ENCODE results near the gene EIPR1. TPM values are rescaled to one million over a fixed set of nuclear protein-coding genes. Genes with fewer than 3 reads are reported as not detected.

Gene EIPR1
- total and polyA plus RNA-seq, 2 experiments from 2014 or later: 17.4 to 46.3 TPM

DNA sequence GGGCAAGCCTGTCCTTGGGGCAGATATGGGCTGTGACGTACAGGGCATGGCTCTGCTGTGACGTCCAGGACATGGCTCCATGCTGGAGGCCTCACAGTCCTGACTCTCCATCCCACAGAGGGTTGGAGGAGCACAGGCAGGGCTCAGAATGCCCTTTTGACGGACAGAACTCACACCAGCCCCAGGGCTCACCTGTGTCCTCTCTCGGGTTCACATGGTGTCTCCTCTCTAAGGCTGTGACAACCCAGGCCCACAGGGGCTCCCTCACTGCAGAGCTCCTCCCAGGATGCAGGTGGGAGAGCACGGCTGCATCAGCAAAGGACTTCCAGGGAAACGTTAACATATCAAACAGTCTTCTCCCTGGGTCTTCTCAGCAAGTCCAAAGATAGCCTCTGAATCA is 133.8 kb downstream of the EIPR1 start:
- Histone ChIP-seq H3K27ac (ENCODE audit: low read depth) (no peak overlapping the region), H3K27me3 (ENCODE audit: insufficient read depth) (no peaks in the 10 kb centered on the region), H3K4me1 (ENCODE audit: insufficient read depth) (peaks cover 12% of the 10 kb centered on the region), H4K20me1 (replicated peaks; ENCODE audit: insufficient read depth) (no peaks in the 10 kb centered on the region), H3K36me3 (ENCODE audit: insufficient read depth) (peaks cover 3% of the 10 kb centered on the region; the same call in 1 of the 2 replicates), H3K4me3 (no peak overlapping the region), H3K4me2 (peak overlapping the region; percentile 63; the same call in 1 of the 2 replicates), H3K9me2 (ENCODE audit: insufficient read depth) (no peaks in the 10 kb centered on the region; the same call in 1 of the 2 replicates), H3K79me2 (replicated peaks; ENCODE audit: insufficient read depth) (peaks cover 4% of the 10 kb centered on the region; the same call in 1 of the 2 replicates), H2AFZ (no peak overlapping the region), H3F3A (replicated peaks; ENCODE audit: low read depth) (no peaks in the 10 kb centered on the region)
- Mint-ChIP-seq H3K27ac (peak overlapping the region; percentile 48; the same call in 1 of the 2 replicates), H3K4me3 (no peak overlapping the region), H3K9me3 (peaks cover 17% of the 10 kb centered on the region), H3K36me3 (ENCODE audit: low read depth) (peaks cover 18% of the 10 kb centered on the region), H3K4me1 (peaks cover 13% of the 10 kb centered on the region), H3K27me3 (ENCODE audit: insufficient read depth, low read depth, poor library complexity) (peaks cover 5% of the 10 kb centered on the region)
- peak; percentile 95 for ATAC-seq
- TF ChIP-seq STAT1 (IDR thresholded peaks at IDR 0.05; ENCODE audit: unreplicated experiment) (no peak), POLR2AphosphoS5 (IDR thresholded peaks at IDR 0.05; ENCODE audit: low read depth) (no peak), EZH2 (IDR thresholded peaks at IDR 0.05; ENCODE audit: low read depth, unreplicated experiment) (no peak), EZH2phosphoT487 (IDR thresholded peaks at IDR 0.05; ENCODE audit: unreplicated experiment) (no peak), ZNF114 (CRISPR knock-in tag; IDR thresholded peaks at IDR 0.05) (no peak), CREB1 (CRISPR knock-in tag; IDR thresholded peaks at IDR 0.05; ENCODE audit: low read depth) (no peak), JUNB (IDR thresholded peaks at IDR 0.05; ENCODE audit: unreplicated experiment) (no peak), ZNF331 (CRISPR knock-in tag; IDR thresholded peaks at IDR 0.05; ENCODE audit: low read depth) (no peak), NANOG (IDR thresholded peaks at IDR 0.05; ENCODE audit: borderline replicate concordance) (no peak)
- TF ChIP-seq, protein P1, sequence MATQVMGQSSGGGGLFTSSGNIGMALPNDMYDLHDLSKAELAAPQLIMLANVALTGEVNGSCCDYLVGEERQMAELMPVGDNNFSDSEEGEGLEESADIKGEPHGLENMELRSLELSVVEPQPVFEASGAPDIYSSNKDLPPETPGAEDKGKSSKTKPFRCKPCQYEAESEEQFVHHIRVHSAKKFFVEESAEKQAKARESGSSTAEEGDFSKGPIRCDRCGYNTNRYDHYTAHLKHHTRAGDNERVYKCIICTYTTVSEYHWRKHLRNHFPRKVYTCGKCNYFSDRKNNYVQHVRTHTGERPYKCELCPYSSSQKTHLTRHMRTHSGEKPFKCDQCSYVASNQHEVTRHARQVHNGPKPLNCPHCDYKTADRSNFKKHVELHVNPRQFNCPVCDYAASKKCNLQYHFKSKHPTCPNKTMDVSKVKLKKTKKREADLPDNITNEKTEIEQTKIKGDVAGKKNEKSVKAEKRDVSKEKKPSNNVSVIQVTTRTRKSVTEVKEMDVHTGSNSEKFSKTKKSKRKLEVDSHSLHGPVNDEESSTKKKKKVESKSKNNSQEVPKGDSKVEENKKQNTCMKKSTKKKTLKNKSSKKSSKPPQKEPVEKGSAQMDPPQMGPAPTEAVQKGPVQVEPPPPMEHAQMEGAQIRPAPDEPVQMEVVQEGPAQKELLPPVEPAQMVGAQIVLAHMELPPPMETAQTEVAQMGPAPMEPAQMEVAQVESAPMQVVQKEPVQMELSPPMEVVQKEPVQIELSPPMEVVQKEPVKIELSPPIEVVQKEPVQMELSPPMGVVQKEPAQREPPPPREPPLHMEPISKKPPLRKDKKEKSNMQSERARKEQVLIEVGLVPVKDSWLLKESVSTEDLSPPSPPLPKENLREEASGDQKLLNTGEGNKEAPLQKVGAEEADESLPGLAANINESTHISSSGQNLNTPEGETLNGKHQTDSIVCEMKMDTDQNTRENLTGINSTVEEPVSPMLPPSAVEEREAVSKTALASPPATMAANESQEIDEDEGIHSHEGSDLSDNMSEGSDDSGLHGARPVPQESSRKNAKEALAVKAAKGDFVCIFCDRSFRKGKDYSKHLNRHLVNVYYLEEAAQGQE (IDR thresholded peaks at IDR 0.05; ENCODE audit: unreplicated experiment): no peak
- TF ChIP-seq, protein P2, sequence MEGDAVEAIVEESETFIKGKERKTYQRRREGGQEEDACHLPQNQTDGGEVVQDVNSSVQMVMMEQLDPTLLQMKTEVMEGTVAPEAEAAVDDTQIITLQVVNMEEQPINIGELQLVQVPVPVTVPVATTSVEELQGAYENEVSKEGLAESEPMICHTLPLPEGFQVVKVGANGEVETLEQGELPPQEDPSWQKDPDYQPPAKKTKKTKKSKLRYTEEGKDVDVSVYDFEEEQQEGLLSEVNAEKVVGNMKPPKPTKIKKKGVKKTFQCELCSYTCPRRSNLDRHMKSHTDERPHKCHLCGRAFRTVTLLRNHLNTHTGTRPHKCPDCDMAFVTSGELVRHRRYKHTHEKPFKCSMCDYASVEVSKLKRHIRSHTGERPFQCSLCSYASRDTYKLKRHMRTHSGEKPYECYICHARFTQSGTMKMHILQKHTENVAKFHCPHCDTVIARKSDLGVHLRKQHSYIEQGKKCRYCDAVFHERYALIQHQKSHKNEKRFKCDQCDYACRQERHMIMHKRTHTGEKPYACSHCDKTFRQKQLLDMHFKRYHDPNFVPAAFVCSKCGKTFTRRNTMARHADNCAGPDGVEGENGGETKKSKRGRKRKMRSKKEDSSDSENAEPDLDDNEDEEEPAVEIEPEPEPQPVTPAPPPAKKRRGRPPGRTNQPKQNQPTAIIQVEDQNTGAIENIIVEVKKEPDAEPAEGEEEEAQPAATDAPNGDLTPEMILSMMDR (conservative IDR thresholded peaks at IDR 0.05; ENCODE audit: low read depth in 2 of 2): no peak
- TF ChIP-seq, protein P3, sequence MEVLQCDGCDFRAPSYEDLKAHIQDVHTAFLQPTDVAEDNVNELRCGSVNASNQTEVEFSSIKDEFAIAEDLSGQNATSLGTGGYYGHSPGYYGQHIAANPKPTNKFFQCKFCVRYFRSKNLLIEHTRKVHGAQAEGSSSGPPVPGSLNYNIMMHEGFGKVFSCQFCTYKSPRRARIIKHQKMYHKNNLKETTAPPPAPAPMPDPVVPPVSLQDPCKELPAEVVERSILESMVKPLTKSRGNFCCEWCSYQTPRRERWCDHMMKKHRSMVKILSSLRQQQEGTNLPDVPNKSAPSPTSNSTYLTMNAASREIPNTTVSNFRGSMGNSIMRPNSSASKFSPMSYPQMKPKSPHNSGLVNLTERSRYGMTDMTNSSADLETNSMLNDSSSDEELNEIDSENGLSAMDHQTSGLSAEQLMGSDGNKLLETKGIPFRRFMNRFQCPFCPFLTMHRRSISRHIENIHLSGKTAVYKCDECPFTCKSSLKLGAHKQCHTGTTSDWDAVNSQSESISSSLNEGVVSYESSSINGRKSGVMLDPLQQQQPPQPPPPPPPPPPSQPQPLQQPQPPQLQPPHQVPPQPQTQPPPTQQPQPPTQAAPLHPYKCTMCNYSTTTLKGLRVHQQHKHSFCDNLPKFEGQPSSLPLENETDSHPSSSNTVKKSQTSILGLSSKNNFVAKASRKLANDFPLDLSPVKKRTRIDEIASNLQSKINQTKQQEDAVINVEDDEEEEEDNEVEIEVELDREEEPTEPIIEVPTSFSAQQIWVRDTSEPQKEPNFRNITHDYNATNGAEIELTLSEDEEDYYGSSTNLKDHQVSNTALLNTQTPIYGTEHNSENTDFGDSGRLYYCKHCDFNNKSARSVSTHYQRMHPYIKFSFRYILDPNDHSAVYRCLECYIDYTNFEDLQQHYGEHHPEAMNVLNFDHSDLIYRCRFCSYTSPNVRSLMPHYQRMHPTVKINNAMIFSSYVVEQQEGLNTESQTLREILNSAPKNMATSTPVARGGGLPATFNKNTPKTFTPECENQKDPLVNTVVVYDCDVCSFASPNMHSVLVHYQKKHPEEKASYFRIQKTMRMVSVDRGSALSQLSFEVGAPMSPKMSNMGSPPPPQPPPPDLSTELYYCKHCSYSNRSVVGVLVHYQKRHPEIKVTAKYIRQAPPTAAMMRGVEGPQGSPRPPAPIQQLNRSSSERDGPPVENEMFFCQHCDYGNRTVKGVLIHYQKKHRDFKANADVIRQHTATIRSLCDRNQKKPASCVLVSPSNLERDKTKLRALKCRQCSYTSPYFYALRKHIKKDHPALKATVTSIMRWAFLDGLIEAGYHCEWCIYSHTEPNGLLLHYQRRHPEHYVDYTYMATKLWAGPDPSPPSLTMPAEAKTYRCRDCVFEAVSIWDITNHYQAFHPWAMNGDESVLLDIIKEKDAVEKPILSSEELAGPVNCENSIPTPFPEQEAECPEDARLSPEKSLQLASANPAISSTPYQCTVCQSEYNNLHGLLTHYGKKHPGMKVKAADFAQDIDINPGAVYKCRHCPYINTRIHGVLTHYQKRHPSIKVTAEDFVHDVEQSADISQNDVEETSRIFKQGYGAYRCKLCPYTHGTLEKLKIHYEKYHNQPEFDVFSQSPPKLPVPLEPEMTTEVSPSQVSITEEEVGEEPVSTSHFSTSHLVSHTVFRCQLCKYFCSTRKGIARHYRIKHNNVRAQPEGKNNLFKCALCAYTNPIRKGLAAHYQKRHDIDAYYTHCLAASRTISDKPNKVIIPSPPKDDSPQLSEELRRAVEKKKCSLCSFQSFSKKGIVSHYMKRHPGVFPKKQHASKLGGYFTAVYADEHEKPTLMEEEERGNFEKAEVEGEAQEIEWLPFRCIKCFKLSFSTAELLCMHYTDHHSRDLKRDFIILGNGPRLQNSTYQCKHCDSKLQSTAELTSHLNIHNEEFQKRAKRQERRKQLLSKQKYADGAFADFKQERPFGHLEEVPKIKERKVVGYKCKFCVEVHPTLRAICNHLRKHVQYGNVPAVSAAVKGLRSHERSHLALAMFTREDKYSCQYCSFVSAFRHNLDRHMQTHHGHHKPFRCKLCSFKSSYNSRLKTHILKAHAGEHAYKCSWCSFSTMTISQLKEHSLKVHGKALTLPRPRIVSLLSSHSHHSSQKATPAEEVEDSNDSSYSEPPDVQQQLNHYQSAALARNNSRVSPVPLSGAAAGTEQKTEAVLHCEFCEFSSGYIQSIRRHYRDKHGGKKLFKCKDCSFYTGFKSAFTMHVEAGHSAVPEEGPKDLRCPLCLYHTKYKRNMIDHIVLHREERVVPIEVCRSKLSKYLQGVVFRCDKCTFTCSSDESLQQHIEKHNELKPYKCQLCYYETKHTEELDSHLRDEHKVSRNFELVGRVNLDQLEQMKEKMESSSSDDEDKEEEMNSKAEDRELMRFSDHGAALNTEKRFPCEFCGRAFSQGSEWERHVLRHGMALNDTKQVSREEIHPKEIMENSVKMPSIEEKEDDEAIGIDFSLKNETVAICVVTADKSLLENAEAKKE (CRISPR knock-in tag; IDR thresholded peaks at IDR 0.05): no peak
- TF ChIP-seq, protein P4, sequence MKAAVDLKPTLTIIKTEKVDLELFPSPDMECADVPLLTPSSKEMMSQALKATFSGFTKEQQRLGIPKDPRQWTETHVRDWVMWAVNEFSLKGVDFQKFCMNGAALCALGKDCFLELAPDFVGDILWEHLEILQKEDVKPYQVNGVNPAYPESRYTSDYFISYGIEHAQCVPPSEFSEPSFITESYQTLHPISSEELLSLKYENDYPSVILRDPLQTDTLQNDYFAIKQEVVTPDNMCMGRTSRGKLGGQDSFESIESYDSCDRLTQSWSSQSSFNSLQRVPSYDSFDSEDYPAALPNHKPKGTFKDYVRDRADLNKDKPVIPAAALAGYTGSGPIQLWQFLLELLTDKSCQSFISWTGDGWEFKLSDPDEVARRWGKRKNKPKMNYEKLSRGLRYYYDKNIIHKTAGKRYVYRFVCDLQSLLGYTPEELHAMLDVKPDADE (IDR thresholded peaks at IDR 0.05): no peak
- peak; percentile 22 for DNase-seq (ENCODE audit: low spot score)
